GM19351 (cell line): ENCODE measurements around the gene ACP4.

Source experiments
- ATAC-seq: cut with Tn5 transposase; IDR thresholded peaks from one replicate; pipeline ENCODE4 v1.9.1; 2021; ENCODE audit warnings: mild to moderate bottlenecking, moderate library complexity; ENCODE audit not compliant: unreplicated experiment

Gene ACP4

GRCh38 chr19:50839712-50840655, 49.8 kb downstream of the ACP4 start:
- ATAC-seq: no peak

GRCh38 chr19:50842130-50842529, 51.9 kb downstream of the ACP4 start:
- no peak for ATAC-seq

GRCh38 chr19:50843205-50843604, 53.0 kb downstream of the ACP4 start:
- no peak for ATAC-seq

GRCh38 chr19:50843701-50844221, 53.5 kb downstream of the ACP4 start:
- ATAC-seq: no peak

- ATAC-seq: no peak
Observed at GRCh38 chr19:50844296-50844935, 54.2 kb downstream of the ACP4 start.
